ENCODE data around the gene ROBO3.
A peak's percentile ranks its signal among the peaks of the same experiment; 100 is the strongest.

Gene ROBO3

GRCh38 chr11:124863826-124864165 is 1.4 kb upstream of the ROBO3 start:
- Histone ChIP-seq H3K4me3 (replicated peaks; ENCODE audit: insufficient read depth, low read length) (no peak overlapping the region), H3K27ac (replicated peaks) (no peak overlapping the region), H3K27me3 (ENCODE audit: insufficient read depth, poor library complexity, severe bottlenecking) (peaks cover 74% of the 10 kb centered on the region)
- TF ChIP-seq CTCF (IDR thresholded peaks at IDR 0.05; ENCODE audit: insufficient read depth, low read length) (no peak), REST (IDR thresholded peaks at IDR 0.05; ENCODE audit: insufficient replicate concordance, low read depth) (peak; percentile 86)
- DNase-seq (ENCODE audit: low read depth in 1 of 2, low spot score in 1 of 2): no peak

DNA sequence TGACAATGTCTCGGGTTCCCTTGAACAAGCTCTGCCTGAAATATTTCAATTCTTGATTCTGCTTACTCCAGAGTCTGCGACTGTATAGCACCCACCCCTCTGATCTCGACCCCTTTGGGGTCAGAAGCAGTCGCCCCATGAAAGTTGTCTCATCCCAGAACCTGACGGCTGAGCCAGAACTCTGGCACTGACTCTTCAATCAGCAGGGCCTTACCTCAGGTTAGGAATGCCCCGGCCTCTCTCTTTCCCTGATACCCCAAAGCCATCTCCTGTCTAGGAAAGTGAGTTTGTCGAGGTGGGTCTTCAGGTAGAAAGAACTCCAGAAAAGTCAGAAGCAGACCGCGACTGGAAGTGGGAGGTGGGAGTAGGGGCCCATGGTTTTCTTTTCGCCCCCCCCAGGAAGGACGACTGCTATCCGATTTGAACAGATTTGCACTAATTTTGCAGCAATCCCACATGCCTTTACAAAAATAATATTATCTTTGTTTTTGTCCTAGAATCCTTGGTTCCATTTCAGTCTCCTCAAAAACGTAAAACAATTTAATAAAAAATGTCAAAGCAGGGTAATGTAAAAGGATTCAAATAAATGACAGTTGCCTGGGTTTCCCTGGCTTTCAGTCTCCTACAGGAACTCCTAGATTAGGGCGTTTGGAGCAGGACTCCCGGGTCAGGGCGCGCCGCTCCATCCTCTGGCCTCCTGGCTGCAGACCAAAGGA is 898 bp upstream of the ROBO3 start:
- TF ChIP-seq REST (IDR thresholded peaks at IDR 0.05; ENCODE audit: insufficient replicate concordance, low read depth): no peak
- no peak for TF ChIP-seq SPI1 (IDR thresholded peaks at IDR 0.05; ENCODE audit: borderline replicate concordance, low read depth)
- no peak for TF ChIP-seq POLR2AphosphoS5 (IDR thresholded peaks at IDR 0.05; ENCODE audit: low read depth)
- TF ChIP-seq CTCF (IDR thresholded peaks at IDR 0.05; ENCODE audit: insufficient read depth, low read length): no peak
- no peak for TF ChIP-seq GABPA (IDR thresholded peaks at IDR 0.05; ENCODE audit: low read depth)
- H3K4me3 ChIP-seq (replicated peaks; ENCODE audit: insufficient read depth, low read length): no peak overlapping the region
- H3K27me3 ChIP-seq (ENCODE audit: insufficient read depth, poor library complexity, severe bottlenecking): peaks cover 78% of the 10 kb centered on the region
- DNase-seq (ENCODE audit: low read depth in 1 of 2, low spot score in 1 of 2): no peak
- no peak overlapping the region for H3K27ac ChIP-seq (replicated peaks)

- Histone ChIP-seq H3K27ac (replicated peaks) (no peak overlapping the region), H3K4me3 (replicated peaks; ENCODE audit: insufficient read depth, low read length) (no peak overlapping the region), H3K27me3 (ENCODE audit: insufficient read depth, poor library complexity, severe bottlenecking) (peaks cover 80% of the 10 kb centered on the region)
- no peak for DNase-seq (ENCODE audit: low read depth in 1 of 2, low spot score in 1 of 2)
- TF ChIP-seq CTCF (IDR thresholded peaks at IDR 0.05; ENCODE audit: insufficient read depth, low read length): no peak
- TF ChIP-seq SPI1 (IDR thresholded peaks at IDR 0.05; ENCODE audit: borderline replicate concordance, low read depth): no peak
- no peak for TF ChIP-seq GABPA (IDR thresholded peaks at IDR 0.05; ENCODE audit: low read depth)
These were observed 396 bp upstream of the ROBO3 start for GRCh38 chr11:124864892-124865180.
